ENCODE measurements around the gene KCNQ1. TPM values are rescaled to one million over a fixed set of nuclear protein-coding genes. Genes with fewer than 3 reads are reported as not detected.

Gene KCNQ1
- total and polyA plus RNA-seq, 2 of the 13 experiments (the other 11 are each of a cell fraction or from before 2014, with no cell fraction given), result 0.02 to 0.08 TPM

DNA sequence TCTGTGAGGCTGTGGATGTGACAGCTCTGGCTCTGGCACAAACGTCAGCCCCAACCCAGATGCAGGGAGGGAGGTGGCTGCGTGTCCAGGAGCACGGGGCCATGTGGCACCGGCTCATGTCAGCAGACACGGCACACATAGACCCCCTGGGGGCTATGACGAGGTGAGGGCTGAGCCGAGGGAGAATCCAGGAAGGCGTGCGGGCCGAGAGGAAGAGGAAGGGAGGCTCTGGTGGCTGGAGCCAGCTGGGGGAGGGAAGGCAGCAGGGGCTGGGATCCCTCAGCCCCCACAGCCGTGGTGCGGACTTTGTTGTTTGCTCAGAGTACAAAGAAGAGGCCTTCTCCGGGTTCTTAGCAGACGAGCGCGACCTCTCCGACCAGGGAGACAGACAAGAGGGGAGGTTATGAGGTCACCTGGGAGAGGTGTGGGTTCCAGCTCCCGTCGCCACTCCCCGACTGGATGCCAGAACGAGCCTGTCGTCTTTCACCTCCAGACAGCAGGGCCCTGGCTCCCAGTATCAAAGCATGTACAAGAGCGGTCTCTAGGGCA is 394.7 kb downstream of the KCNQ1 start (continued):
- TF ChIP-seq SOX6 (IDR thresholded peaks at IDR 0.05), result no peak
- peak; percentile 62 for TF ChIP-seq SOX6 (CRISPR knock-in tag; IDR thresholded peaks at IDR 0.05)
- TF ChIP-seq ZNF292 (CRISPR knock-in tag; IDR thresholded peaks at IDR 0.05; ENCODE audit: borderline replicate concordance, low read depth), result no peak
- no peak for TF ChIP-seq ZNF264 (CRISPR knock-in tag; IDR thresholded peaks at IDR 0.05)
- TF ChIP-seq ELF3 (CRISPR knock-in tag; IDR thresholded peaks at IDR 0.05), result no peak
- TF ChIP-seq, protein P1, sequence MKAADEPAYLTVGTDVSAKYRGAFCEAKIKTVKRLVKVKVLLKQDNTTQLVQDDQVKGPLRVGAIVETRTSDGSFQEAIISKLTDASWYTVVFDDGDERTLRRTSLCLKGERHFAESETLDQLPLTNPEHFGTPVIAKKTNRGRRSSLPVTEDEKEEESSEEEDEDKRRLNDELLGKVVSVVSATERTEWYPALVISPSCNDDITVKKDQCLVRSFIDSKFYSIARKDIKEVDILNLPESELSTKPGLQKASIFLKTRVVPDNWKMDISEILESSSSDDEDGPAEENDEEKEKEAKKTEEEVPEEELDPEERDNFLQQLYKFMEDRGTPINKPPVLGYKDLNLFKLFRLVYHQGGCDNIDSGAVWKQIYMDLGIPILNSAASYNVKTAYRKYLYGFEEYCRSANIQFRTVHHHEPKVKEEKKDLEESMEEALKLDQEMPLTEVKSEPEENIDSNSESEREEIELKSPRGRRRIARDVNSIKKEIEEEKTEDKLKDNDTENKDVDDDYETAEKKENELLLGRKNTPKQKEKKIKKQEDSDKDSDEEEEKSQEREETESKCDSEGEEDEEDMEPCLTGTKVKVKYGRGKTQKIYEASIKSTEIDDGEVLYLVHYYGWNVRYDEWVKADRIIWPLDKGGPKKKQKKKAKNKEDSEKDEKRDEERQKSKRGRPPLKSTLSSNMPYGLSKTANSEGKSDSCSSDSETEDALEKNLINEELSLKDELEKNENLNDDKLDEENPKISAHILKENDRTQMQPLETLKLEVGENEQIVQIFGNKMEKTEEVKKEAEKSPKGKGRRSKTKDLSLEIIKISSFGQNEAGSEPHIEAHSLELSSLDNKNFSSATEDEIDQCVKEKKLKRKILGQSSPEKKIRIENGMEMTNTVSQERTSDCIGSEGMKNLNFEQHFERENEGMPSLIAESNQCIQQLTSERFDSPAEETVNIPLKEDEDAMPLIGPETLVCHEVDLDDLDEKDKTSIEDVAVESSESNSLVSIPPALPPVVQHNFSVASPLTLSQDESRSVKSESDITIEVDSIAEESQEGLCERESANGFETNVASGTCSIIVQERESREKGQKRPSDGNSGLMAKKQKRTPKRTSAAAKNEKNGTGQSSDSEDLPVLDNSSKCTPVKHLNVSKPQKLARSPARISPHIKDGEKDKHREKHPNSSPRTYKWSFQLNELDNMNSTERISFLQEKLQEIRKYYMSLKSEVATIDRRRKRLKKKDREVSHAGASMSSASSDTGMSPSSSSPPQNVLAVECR (CRISPR knock-in tag; IDR thresholded peaks at IDR 0.05; ENCODE audit: borderline replicate concordance), result peak; percentile 41; the same call in 1 of the 2 replicates
- TF ChIP-seq, protein P2, sequence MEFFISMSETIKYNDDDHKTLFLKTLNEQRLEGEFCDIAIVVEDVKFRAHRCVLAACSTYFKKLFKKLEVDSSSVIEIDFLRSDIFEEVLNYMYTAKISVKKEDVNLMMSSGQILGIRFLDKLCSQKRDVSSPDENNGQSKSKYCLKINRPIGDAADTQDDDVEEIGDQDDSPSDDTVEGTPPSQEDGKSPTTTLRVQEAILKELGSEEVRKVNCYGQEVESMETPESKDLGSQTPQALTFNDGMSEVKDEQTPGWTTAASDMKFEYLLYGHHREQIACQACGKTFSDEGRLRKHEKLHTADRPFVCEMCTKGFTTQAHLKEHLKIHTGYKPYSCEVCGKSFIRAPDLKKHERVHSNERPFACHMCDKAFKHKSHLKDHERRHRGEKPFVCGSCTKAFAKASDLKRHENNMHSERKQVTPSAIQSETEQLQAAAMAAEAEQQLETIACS (CRISPR knock-in tag; IDR thresholded peaks at IDR 0.05), result no peak
- no peak for TF ChIP-seq EZH2 (conservative IDR thresholded peaks at IDR 0.05; ENCODE audit: low read depth, low read length)
- no peak for TF ChIP-seq ZNF563 (CRISPR knock-in tag; IDR thresholded peaks at IDR 0.05)
- TF ChIP-seq BRD4 (CRISPR knock-in tag; IDR thresholded peaks at IDR 0.05), result no peak
- no peak for TF ChIP-seq ZNF589 (CRISPR knock-in tag; conservative IDR thresholded peaks at IDR 0.05)
- TF ChIP-seq ZFAT (CRISPR knock-in tag; conservative IDR thresholded peaks at IDR 0.05), result no peak
- no peak for TF ChIP-seq ZNF788 (CRISPR knock-in tag; IDR thresholded peaks at IDR 0.05; ENCODE audit: borderline replicate concordance)
- no peak for TF ChIP-seq CHCHD3 (CRISPR knock-in tag; IDR thresholded peaks at IDR 0.05)
- no peak for TF ChIP-seq ZNF451 (CRISPR knock-in tag; IDR thresholded peaks at IDR 0.05)
- 0 out of 2 replicates have a peak, but pooled peaks have one; percentile 46 for TF ChIP-seq ZNF232 (CRISPR knock-in tag; IDR thresholded peaks at IDR 0.05; ENCODE audit: borderline replicate concordance)
- no peak for TF ChIP-seq MTF1 (CRISPR knock-in tag; IDR thresholded peaks at IDR 0.05)
- TF ChIP-seq, protein P3, sequence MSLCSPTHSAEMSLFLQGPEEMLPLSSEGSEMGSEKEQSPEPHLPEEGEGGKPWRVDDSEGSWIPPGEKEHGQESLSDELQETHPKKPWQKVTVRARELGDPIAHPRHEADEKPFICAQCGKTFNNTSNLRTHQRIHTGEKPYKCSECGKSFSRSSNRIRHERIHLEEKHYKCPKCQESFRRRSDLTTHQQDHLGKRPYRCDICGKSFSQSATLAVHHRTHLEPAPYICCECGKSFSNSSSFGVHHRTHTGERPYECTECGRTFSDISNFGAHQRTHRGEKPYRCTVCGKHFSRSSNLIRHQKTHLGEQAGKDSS (CRISPR knock-in tag; IDR thresholded peaks at IDR 0.05; ENCODE audit: borderline replicate concordance, low read depth), result no peak
- no peak for TF ChIP-seq ATF7 (IDR thresholded peaks at IDR 0.05)
- no peak for TF ChIP-seq ATF7 (CRISPR knock-in tag; IDR thresholded peaks at IDR 0.05)
- TF ChIP-seq ZSCAN20 (CRISPR knock-in tag; IDR thresholded peaks at IDR 0.05; ENCODE audit: borderline replicate concordance), result no peak
- TF ChIP-seq, protein P4, sequence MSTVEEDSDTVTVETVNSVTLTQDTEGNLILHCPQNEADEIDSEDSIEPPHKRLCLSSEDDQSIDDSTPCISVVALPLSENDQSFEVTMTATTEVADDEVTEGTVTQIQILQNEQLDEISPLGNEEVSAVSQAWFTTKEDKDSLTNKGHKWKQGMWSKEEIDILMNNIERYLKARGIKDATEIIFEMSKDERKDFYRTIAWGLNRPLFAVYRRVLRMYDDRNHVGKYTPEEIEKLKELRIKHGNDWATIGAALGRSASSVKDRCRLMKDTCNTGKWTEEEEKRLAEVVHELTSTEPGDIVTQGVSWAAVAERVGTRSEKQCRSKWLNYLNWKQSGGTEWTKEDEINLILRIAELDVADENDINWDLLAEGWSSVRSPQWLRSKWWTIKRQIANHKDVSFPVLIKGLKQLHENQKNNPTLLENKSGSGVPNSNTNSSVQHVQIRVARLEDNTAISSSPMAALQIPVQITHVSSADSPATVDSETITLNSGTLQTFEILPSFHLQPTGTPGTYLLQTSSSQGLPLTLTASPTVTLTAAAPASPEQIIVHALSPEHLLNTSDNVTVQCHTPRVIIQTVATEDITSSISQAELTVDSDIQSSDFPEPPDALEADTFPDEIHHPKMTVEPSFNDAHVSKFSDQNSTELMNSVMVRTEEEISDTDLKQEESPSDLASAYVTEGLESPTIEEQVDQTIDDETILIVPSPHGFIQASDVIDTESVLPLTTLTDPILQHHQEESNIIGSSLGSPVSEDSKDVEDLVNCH (CRISPR knock-in tag; IDR thresholded peaks at IDR 0.05), result no peak
- no peak for TF ChIP-seq ARNTL (CRISPR knock-in tag; IDR thresholded peaks at IDR 0.05)
- no peak; the same call in 1 of the 2 replicates for TF ChIP-seq NCOA2 (CRISPR knock-in tag; IDR thresholded peaks at IDR 0.05)

Data from HepG2 (cell line).